ENCODE data around the gene TCP11L1. TPM values are rescaled to one million over a fixed set of nuclear protein-coding genes. Genes with fewer than 3 reads are reported as not detected.

TCP11L1 gene
- total RNA-seq, 2 experiments from 2014 or later: 4.8 to 5.7 TPM

- intact Hi-C loops (cut with micrococcal nuclease): no loop called here
- peaks cover 2% of the 10 kb centered on the region for H3K4me1 Mint-ChIP-seq (ENCODE audit: low read depth)
- H3K27me3 Mint-ChIP-seq (ENCODE audit: low read depth): no peaks in the 10 kb centered on the region
- no peak overlapping the region for H3K4me3 Mint-ChIP-seq
- no peak for DNase-seq
- H3K36me3 Mint-ChIP-seq (ENCODE audit: low read depth): peaks cover 17% of the 10 kb centered on the region
- H3K27ac Mint-ChIP-seq: no peak overlapping the region
- CTCF ChIA-PET: interaction anchor here (1.0 to 1.7 kb wide), 3 partner anchors 10 to 101 kb away, joined by 4 to 5 read pairs (median 5); no protein-coding TSS in a partner anchor
- H3K9me3 Mint-ChIP-seq: no peaks in the 10 kb centered on the region
These were observed 16.0 kb downstream of the TCP11L1 start for GRCh38 chr11:33055375-33055774.

GRCh38 chr11:33057284-33057683, 17.9 kb downstream of the TCP11L1 start:
- Mint-ChIP-seq H3K4me1 (ENCODE audit: low read depth) (peaks cover 13% of the 10 kb centered on the region), H3K4me3 (no peak overlapping the region), H3K27ac (no peak overlapping the region), H3K9me3 (no peaks in the 10 kb centered on the region), H3K36me3 (ENCODE audit: low read depth) (peaks cover 23% of the 10 kb centered on the region), H3K27me3 (ENCODE audit: low read depth) (no peaks in the 10 kb centered on the region)
- DNase-seq: no peak
- intact Hi-C loops (cut with micrococcal nuclease): no loop called here
- CTCF ChIA-PET: interaction anchor here (1.2 to 1.6 kb wide), 2 partner anchors 8 to 98 kb away, joined by 4 to 6 read pairs; no protein-coding TSS in a partner anchor

- intact Hi-C loops (cut with micrococcal nuclease): loop anchor here (1.0 to 10.0 kb wide), 3 partner anchors 163 to 735 kb away; partner anchors contain the start of gene EIF3M
- Mint-ChIP-seq H3K9me3 (no peaks in the 10 kb centered on the region), H3K27ac (no peak overlapping the region), H3K4me3 (no peak overlapping the region), H3K36me3 (ENCODE audit: low read depth) (peaks cover 25% of the 10 kb centered on the region), H3K4me1 (ENCODE audit: low read depth) (peaks cover 35% of the 10 kb centered on the region), H3K27me3 (ENCODE audit: low read depth) (peaks cover 1% of the 10 kb centered on the region)
- no peak for DNase-seq
- CTCF ChIA-PET: interaction anchor here (0.6 kb wide), 1 partner anchor 196 kb away, joined by 3 read pairs; no protein-coding TSS in a partner anchor
These were observed 20.1 kb downstream of the TCP11L1 start for GRCh38 chr11:33059331-33060007.

- no peak for DNase-seq
- intact Hi-C loops (cut with micrococcal nuclease): loop anchor here (1.0 to 10.0 kb wide), 3 partner anchors 164 to 735 kb away; partner anchors contain the start of gene EIF3M
- H3K4me3 Mint-ChIP-seq: no peak overlapping the region
- CTCF ChIA-PET: interaction anchor here (0.6 kb wide), 1 partner anchor 197 kb away, joined by 3 read pairs; no protein-coding TSS in a partner anchor
- H3K4me1 Mint-ChIP-seq (ENCODE audit: low read depth): peaks cover 41% of the 10 kb centered on the region
- no peaks in the 10 kb centered on the region for H3K9me3 Mint-ChIP-seq
- H3K27ac Mint-ChIP-seq: no peak overlapping the region
- H3K27me3 Mint-ChIP-seq (ENCODE audit: low read depth): peaks cover 1% of the 10 kb centered on the region
- peaks cover 25% of the 10 kb centered on the region for H3K36me3 Mint-ChIP-seq (ENCODE audit: low read depth)
These were observed 20.9 kb downstream of the TCP11L1 start for GRCh38 chr11:33060271-33060670.

- no peaks in the 10 kb centered on the region for H3K9me3 Mint-ChIP-seq
- H3K36me3 Mint-ChIP-seq (ENCODE audit: low read depth): peaks cover 26% of the 10 kb centered on the region
- peaks cover 46% of the 10 kb centered on the region for H3K4me1 Mint-ChIP-seq (ENCODE audit: low read depth)
- no peak overlapping the region for H3K4me3 Mint-ChIP-seq
- peaks cover 1% of the 10 kb centered on the region for H3K27me3 Mint-ChIP-seq (ENCODE audit: low read depth)
- CTCF ChIA-PET: no interaction called here
- intact Hi-C loops (cut with micrococcal nuclease): loop anchor here (10.0 kb wide), 2 partner anchors 477 to 737 kb away; partner anchors contain the start of gene EIF3M
- DNase-seq: no peak
- no peak overlapping the region for H3K27ac Mint-ChIP-seq
These were observed 22.8 kb downstream of the TCP11L1 start for GRCh38 chr11:33062137-33062536.

- peaks cover 24% of the 10 kb centered on the region for H3K36me3 Mint-ChIP-seq (ENCODE audit: low read depth)
- H3K27ac Mint-ChIP-seq: no peak overlapping the region
- CTCF ChIA-PET: interaction anchor here (0.6 to 4.4 kb wide), 12 partner anchors 8 to 254 kb away, joined by 3 to 32 read pairs (median 5); partner anchors contain the start of genes DEPDC7, QSER1 and TCP11L1
- H3K4me1 Mint-ChIP-seq (ENCODE audit: low read depth): peaks cover 46% of the 10 kb centered on the region
- DNase-seq: peak; percentile 45
- peaks cover 1% of the 10 kb centered on the region for H3K27me3 Mint-ChIP-seq (ENCODE audit: low read depth)
- no peak overlapping the region for H3K4me3 Mint-ChIP-seq
- intact Hi-C loops (cut with micrococcal nuclease): loop anchor here (1.0 to 10.0 kb wide), 7 partner anchors 23 to 739 kb away; partner anchors contain the start of genes CSTF3, EIF3M and QSER1
- no peaks in the 10 kb centered on the region for H3K9me3 Mint-ChIP-seq
These were observed 24.0 kb downstream of the TCP11L1 start for GRCh38 chr11:33063326-33063881.

- no peak overlapping the region for H3K27ac Mint-ChIP-seq
- H3K4me3 Mint-ChIP-seq: no peak overlapping the region
- no peak for DNase-seq
- CTCF ChIA-PET: interaction anchor here (0.6 to 4.4 kb wide), 28 partner anchors 8 to 802 kb away, joined by 3 to 39 read pairs (median 6); partner anchors contain the start of genes DEPDC7, QSER1 and TCP11L1
- no peaks in the 10 kb centered on the region for H3K9me3 Mint-ChIP-seq
- H3K27me3 Mint-ChIP-seq (ENCODE audit: low read depth): peaks cover 1% of the 10 kb centered on the region
- intact Hi-C loops (cut with micrococcal nuclease): loop anchor here (2.0 to 10.0 kb wide), 3 partner anchors 265 to 739 kb away; partner anchors contain the start of gene EIF3M
- H3K4me1 Mint-ChIP-seq (ENCODE audit: low read depth): peaks cover 46% of the 10 kb centered on the region
- peaks cover 22% of the 10 kb centered on the region for H3K36me3 Mint-ChIP-seq (ENCODE audit: low read depth)
These were observed 24.9 kb downstream of the TCP11L1 start for GRCh38 chr11:33064033-33064825.

GRCh38 chr11:33064866-33065265, 25.5 kb downstream of the TCP11L1 start:
- CTCF ChIA-PET: interaction anchor here (0.7 to 4.4 kb wide), 33 partner anchors 8 to 801 kb away, joined by 3 to 39 read pairs (median 6); partner anchors contain the start of genes DEPDC7 and TCP11L1
- intact Hi-C loops (cut with micrococcal nuclease): loop anchor here (1.0 to 10.0 kb wide), 8 partner anchors 105 to 740 kb away; partner anchors contain the start of gene EIF3M
- Mint-ChIP-seq H3K9me3 (no peaks in the 10 kb centered on the region), H3K27ac (no peak overlapping the region), H3K4me1 (ENCODE audit: low read depth) (peaks cover 46% of the 10 kb centered on the region), H3K4me3 (no peak overlapping the region), H3K36me3 (ENCODE audit: low read depth) (peaks cover 17% of the 10 kb centered on the region), H3K27me3 (ENCODE audit: low read depth) (peaks cover 1% of the 10 kb centered on the region)
- DNase-seq: no peak

GRCh38 chr11:33065445-33066178, 26.2 kb downstream of the TCP11L1 start:
- Mint-ChIP-seq H3K27ac (no peak overlapping the region), H3K36me3 (ENCODE audit: low read depth) (peaks cover 13% of the 10 kb centered on the region), H3K9me3 (no peaks in the 10 kb centered on the region), H3K4me1 (ENCODE audit: low read depth) (peaks cover 41% of the 10 kb centered on the region), H3K27me3 (ENCODE audit: low read depth) (peaks cover 1% of the 10 kb centered on the region), H3K4me3 (no peak overlapping the region)
- intact Hi-C loops (cut with micrococcal nuclease): loop anchor here (1.0 to 10.0 kb wide), 8 partner anchors 105 to 741 kb away; partner anchors contain the start of gene EIF3M
- CTCF ChIA-PET: interaction anchor here (0.6 to 4.4 kb wide), 45 partner anchors 8 to 387 kb away, joined by 3 to 39 read pairs (median 4); partner anchors contain the start of genes DEPDC7 and TCP11L1
- DNase-seq: peak; percentile 86

- Mint-ChIP-seq H3K36me3 (ENCODE audit: low read depth) (peaks cover 15% of the 10 kb centered on the region), H3K4me3 (no peak overlapping the region), H3K4me1 (ENCODE audit: low read depth) (peaks cover 33% of the 10 kb centered on the region), H3K27me3 (ENCODE audit: low read depth) (peaks cover 1% of the 10 kb centered on the region), H3K27ac (no peak overlapping the region), H3K9me3 (no peaks in the 10 kb centered on the region)
- CTCF ChIA-PET: interaction anchor here (0.6 to 4.4 kb wide), 9 partner anchors 13 to 258 kb away, joined by 3 to 36 read pairs (median 5); no protein-coding TSS in a partner anchor
- no peak for DNase-seq
- intact Hi-C loops (cut with micrococcal nuclease): loop anchor here (10.0 kb wide), 2 partner anchors 482 to 742 kb away; partner anchors contain the start of gene EIF3M
These were observed 27.9 kb downstream of the TCP11L1 start for GRCh38 chr11:33067294-33067693.
